Brain microvascular endothelial cell (primary cell): Measurements from ENCODE around the gene ROR1.
"Not testable (repeated sequence)": the region's sequence is repeated elsewhere in the genome, so short reads cannot be mapped to it uniquely, and the experiment has no call there.

Experiments used
- DNase-seq: peaks from one replicate; pipeline ENCODE4 v3.0.0-alpha.2; 2020
- H3K27ac ChIP-seq: fragments of 250-450 bp; sonication (Bioruptor Pico); 2 replicates; pipeline ENCODE4 v1.5.1; 2020; ENCODE audit warnings: mild to moderate bottlenecking, moderate library complexity
- H3K27me3 ChIP-seq: fragments of 250-450 bp; sonication (Bioruptor Pico); replicated peaks from 2 replicates; pipeline ENCODE4 v1.5.1; 2020; ENCODE audit warnings: mild to moderate bottlenecking
- H3K36me3 ChIP-seq: fragments of 250-450 bp; sonication (Bioruptor Pico); replicated peaks from 2 replicates; pipeline ENCODE4 v1.5.1; 2020; ENCODE audit warnings: mild to moderate bottlenecking
- H3K4me3 ChIP-seq: 2 replicates; pipeline ENCODE4 v1.5.1; 2011; ENCODE audit warnings: low read depth, mild to moderate bottlenecking, control low read depth, low read length, moderate library complexity
- CTCF ChIP-seq: IDR thresholded peaks from 2 replicates; pipeline ENCODE4 v1.5.1; 2011; ENCODE audit warnings: low read depth, mild to moderate bottlenecking, moderate library complexity, low read length, control low read depth, inconsistent platforms; ENCODE audit errors: missing control alignments
- in situ Hi-C: cut with HindIII; loops from 2 replicates; pipeline ENCODE4 v1.10.0; 2017; ENCODE audit warnings: low sequenced_read_pairs, low pct_ligation_motif_present

The ROR1 gene

GRCh38 chr1:63804829-63805484, 31.1 kb downstream of the ROR1 start:
- H3K36me3 ChIP-seq, result no peaks in the 10 kb centered on the region
- DNase-seq, result no peak
- no peak overlapping the region for H3K4me3 ChIP-seq
- in situ Hi-C loops, result no loop called here
- no peak for TF ChIP-seq CTCF
- H3K27ac ChIP-seq, result no peak overlapping the region
- no peaks in the 10 kb centered on the region for H3K27me3 ChIP-seq

DNA sequence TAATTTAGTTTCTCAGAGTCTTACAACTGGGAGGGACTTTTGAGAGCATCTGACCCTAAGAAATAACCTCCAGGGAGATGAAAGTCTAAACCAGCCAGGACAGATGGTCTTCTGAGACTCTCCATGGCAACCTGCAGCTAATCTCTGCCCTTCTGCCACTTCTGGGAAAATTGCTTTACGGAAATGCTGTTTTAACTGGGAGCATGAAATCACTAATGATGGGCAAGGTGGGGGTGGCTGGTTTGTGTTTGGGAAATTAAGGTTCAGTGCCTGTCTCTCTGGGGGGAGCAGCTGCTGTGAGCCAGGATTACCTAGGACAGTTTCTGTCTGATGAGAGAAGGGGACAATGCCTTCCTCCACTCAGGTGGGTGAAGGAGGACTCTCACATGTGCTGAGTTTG, 33.2 kb downstream of the ROR1 start:
- Histone ChIP-seq H3K36me3 (no peaks in the 10 kb centered on the region), H3K4me3 (no peak overlapping the region), H3K27ac (no peak overlapping the region), H3K27me3 (no peaks in the 10 kb centered on the region)
- DNase-seq, result no peak
- in situ Hi-C loops, result no loop called here
- no peak for TF ChIP-seq CTCF

- Histone ChIP-seq H3K36me3 (no peaks in the 10 kb centered on the region), H3K4me3 (no peak overlapping the region), H3K27me3 (no peaks in the 10 kb centered on the region), H3K27ac (no peak overlapping the region)
- DNase-seq, result no peak
- in situ Hi-C loops, result no loop called here
- TF ChIP-seq CTCF, result no peak
Observed at GRCh38 chr1:63810936-63811469, 37.2 kb downstream of the ROR1 start.

DNA sequence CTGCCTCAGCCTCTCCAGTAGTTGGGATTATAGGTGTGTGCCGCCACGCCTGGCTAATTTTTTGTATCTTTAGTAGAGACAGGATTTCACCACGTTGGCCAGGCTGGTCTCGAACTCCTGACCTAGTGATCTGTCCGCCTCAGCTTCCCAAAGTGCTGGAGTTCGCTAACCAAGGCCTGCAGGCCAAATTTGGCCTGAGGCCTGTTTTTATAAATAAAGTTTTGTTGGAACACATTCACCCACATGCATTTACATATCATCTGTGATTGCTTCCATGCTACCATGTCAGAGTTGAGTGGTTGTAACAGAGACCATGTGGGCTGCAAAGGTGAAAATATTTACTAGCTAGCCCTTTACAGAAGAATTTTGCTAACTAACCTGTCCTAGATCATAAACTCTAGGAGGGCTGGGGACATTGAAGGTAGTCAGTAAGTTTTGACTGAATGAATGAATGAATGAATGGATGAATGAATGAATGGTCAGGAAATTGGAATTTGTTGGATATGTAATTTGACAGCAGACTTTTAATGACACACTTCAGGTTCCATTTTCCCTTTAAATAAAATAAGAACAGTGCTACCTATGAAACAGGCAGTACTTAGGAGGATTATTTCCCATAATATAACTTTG, 38.4 kb downstream of the ROR1 start:
- no peak for TF ChIP-seq CTCF
- H3K36me3 ChIP-seq, result no peaks in the 10 kb centered on the region
- no peaks in the 10 kb centered on the region for H3K27me3 ChIP-seq
- no peak overlapping the region for H3K4me3 ChIP-seq
- DNase-seq, result no peak
- in situ Hi-C loops, result no loop called here
- no peak overlapping the region for H3K27ac ChIP-seq

GRCh38 chr1:63813829-63814277, 40.0 kb downstream of the ROR1 start:
- TF ChIP-seq CTCF, result no peak
- Histone ChIP-seq H3K36me3 (no peaks in the 10 kb centered on the region), H3K27ac (peak overlapping the region; percentile 29), H3K4me3 (no peak overlapping the region), H3K27me3 (no peaks in the 10 kb centered on the region)
- peak; percentile 58 for DNase-seq
- in situ Hi-C loops, result no loop called here

DNA sequence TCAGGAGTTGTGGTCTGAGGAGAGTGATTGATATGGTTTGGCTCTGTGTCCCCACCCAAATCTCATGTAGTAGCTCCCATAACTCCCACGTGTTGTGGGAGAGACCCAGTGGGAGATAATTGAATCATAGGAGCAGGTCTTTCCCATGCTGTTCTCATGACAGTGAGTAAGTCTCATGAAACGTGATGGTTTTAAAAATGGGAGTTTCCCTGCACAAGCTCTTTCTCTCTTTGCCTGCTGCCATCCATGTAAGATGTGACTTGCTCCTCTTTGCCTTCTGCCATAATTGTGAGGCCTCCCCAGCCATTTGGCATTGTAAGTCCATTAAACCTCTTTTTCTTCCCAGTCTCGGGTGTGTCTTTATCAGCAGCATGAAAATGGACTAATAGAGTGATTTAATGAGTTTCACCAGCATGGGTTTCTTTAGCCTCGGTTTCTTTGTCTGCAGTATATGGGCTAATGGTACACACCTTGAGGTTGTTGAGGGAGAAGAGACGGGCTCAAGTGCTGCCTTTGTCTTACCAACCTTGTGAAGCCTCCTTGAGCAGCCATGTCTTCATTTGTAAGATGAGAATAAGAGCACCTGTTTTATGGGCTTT, 42.5 kb downstream of the ROR1 start:
- in situ Hi-C loops, H3K27ac ChIP-seq: not testable (repeated sequence)

More for the DNA sequence above, 42.5 kb downstream of the ROR1 start:
- H3K4me3 ChIP-seq, DNase-seq, H3K36me3 ChIP-seq, H3K27me3 ChIP-seq: not testable (repeated sequence)
